Measurements from ENCODE around the gene RERE.

Gene RERE

DNA sequence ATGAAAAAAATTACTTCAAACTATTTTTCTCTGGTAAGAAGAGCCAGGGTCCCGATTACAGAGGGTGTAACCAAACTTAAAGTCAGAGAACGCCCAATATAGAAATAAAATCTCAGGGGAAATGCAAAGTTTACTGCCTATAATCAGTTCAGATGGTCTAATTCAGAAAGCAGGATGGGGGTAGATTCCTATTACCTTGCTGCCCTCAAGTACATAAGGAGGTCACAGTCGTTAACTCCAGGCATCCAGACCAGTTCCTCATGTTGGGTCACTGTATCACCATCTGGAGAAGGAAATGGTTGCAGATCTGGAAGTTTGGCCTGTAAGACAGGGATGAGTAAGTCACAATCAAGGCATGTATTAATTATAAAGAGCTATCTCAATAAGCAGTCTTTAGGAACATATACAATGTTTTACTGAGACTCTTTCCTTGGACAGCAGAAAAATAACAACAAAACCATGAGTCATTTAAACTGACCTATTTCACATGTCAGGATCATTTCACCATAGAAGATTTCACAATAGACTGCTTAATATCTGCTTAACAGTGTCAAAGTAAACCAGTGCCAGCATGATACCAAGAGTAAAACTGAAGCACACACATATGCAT, 320.1 kb downstream of the RERE start:
- no peak for TF ChIP-seq ZNF274 (IDR thresholded peaks at IDR 0.05; ENCODE audit: low read depth, low read length)
- H3K4me3 ChIP-seq (ENCODE audit: low read length): no peak overlapping the region

DNA sequence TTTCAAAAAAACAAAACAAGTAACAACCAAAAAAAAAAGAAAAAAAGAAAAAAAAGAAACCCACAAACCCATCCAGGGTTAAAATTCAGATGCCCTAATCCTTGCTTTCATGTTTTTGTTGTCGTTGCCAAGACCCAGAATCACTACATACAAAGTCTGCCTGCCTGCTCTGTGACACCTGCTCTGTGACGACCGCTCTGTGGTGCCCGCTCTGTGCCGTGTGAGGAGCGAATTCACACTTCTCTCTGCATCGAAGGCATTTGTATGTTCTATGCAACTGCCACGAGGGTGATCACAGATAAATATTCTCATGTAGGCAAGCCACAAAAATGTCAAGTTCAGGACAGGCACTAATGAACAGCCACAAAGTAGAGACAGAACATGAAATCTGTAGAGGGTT, 321.0 kb downstream of the RERE start:
- no peak for TF ChIP-seq ZNF274 (IDR thresholded peaks at IDR 0.05; ENCODE audit: low read depth, low read length)
- no peak overlapping the region for H3K4me3 ChIP-seq (ENCODE audit: low read length)

DNA sequence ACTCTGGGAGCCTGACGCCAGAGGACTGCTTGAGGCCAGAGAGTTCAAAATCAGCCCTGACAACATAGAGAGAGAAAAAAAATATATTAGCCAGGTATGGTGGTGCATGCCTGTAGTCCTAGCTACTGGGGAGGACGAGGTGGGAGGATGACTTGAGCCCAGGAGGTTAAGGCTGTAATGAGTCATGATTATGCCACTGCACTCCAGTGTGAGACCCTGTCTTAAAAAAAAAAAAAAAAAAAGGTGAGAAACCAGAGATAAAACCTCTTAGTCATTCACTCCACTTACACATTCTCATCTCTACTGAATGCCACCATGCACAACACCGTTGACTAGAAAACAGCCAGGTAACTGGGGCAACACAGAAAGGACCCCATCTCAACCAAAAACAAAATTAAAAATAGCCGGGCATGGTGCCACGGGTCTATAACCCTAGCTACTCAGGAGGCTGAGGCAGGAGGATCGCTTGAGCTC, 321.5 kb downstream of the RERE start:
- no peak for TF ChIP-seq ZNF274 (IDR thresholded peaks at IDR 0.05; ENCODE audit: low read depth, low read length)
- no peak overlapping the region for H3K4me3 ChIP-seq (ENCODE audit: low read length)

DNA sequence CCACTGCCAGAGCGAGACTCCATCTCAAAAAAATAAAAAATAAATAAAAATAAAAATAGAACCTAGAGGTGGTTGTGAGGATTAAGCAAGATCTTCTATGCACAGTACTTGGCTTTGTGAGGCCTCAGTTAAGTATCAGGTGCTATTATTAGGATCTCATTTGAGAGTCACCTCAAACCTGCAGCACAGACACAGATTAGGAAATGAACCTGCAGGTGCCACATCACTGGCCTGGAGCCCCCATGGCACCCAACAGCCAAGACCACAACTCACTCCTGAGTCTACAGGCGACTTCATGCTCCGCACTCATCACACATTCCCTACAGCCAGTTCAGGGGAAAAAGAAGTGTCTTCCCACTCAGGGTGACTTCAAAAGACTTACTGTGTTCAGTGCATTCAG, 322.8 kb downstream of the RERE start:
- no peak overlapping the region for H3K4me3 ChIP-seq (ENCODE audit: low read length)
- no peak for TF ChIP-seq ZNF274 (IDR thresholded peaks at IDR 0.05; ENCODE audit: low read depth, low read length)

DNA sequence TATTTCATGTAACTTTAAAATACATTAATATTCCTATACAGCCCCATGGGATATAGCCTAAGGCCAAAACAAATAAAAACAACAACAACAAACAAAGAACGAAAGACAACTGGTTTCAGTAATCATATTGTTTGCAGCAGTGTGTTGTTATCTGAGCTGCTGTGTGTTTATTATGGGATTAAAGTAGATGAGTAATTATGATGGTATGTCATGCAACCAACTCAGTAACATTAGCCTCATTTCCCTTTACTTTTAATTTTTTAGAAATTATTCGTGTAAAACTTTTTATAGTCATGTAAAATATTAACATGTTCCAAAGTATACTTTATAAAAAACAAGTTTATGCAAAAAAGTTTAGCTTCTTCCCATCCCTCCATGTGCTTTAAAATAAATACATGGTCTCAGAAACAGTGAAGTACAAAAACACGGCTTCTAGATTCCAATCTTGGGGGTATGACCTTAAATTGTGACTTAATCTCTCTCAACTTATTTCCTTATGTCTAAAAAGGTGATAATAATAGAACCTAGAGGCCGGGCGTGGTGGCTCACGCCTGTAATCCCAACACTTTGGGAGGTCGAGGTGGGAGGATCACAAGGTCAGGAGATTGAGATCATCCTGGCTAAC, 323.4 kb downstream of the RERE start:
- TF ChIP-seq ZNF274 (IDR thresholded peaks at IDR 0.05; ENCODE audit: low read depth, low read length): no peak
- H3K4me3 ChIP-seq (ENCODE audit: low read length): no peak overlapping the region

DNA sequence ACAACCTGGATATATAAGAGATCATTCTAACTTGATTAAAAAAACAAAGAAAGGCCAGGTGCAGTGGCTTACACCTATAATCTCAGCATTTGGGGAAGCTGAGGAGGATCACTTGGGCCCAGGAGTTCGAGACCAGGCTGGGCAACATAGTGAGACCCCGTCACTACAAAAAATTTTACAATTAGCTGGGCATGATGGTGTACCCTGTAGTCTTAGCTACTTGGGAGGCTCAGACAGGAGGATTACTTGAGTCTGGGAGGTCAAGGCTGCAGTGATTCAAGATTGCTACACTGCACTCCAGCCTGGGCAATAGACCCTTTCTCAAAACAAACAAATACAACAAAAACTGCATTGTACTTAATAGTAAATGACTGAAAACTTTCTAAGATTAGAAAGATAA, 330.2 kb downstream of the RERE start:
- H3K4me3 ChIP-seq (ENCODE audit: low read length): no peak overlapping the region
- TF ChIP-seq ZNF274 (IDR thresholded peaks at IDR 0.05; ENCODE audit: low read depth, low read length): no peak

DNA sequence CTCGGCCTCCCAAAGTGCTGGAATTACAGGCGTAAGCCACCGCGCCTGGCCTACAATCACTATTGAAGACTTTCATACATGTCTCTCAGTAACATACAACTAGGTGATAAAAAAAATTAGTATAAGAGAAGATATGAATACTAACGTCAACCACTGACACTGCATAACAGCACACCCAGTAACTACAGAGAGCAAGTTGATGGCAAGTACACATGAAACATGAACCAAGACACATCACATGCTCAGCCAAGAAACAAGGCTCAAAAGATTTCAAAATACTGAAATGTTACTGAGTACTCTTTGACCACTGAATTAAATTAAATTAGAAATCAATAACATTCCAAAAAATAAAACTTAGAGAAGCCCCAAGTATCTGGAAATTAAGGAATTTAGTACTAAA, 331.4 kb downstream of the RERE start:
- H3K4me3 ChIP-seq (ENCODE audit: low read length): no peak overlapping the region
- no peak for TF ChIP-seq ZNF274 (IDR thresholded peaks at IDR 0.05; ENCODE audit: low read depth, low read length)

DNA sequence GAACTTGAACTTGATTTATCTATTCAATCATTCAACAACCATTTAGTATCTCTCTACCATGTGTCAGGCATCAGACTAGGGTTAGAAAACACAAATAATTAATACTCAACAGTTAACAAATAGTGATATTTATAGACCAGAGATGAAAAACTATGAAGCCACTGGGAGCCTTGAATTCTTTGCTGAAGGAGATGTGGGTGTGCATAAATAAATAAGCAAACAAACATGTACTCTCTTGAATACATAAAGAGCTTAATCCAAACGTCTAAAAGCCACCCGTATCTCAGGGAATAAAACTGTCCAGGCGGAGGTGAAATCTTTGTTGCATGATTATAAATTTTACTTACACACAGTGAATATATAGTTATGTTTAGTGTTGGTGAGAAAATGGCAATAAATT, 333.9 kb downstream of the RERE start:
- no peak for TF ChIP-seq ZNF274 (IDR thresholded peaks at IDR 0.05; ENCODE audit: low read depth, low read length)

DNA sequence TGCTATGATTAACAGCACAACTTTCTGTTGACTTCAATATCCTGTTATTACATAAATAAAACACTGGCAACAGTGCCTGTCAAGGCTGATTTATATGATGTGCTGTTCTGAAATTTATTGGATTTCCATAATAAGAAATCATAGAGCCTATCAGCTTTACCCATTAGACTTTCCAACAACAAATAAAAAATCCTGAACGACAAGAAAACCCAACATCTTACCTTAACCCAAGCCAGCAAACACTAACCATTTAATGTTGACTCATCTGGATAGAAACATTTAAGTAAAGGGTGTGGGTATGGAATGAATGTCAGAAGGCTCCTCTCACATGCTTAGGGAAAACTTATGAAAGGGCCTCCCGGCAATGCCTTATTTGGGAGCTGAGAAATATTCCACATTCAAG, 334.5 kb downstream of the RERE start:
- no peak for TF ChIP-seq ZNF274 (IDR thresholded peaks at IDR 0.05; ENCODE audit: low read depth, low read length)
- no peak overlapping the region for H3K4me3 ChIP-seq (ENCODE audit: low read length)

More for the DNA sequence above, 333.9 kb downstream of the RERE start:
- H3K4me3 ChIP-seq (ENCODE audit: low read length): no peak overlapping the region

DNA sequence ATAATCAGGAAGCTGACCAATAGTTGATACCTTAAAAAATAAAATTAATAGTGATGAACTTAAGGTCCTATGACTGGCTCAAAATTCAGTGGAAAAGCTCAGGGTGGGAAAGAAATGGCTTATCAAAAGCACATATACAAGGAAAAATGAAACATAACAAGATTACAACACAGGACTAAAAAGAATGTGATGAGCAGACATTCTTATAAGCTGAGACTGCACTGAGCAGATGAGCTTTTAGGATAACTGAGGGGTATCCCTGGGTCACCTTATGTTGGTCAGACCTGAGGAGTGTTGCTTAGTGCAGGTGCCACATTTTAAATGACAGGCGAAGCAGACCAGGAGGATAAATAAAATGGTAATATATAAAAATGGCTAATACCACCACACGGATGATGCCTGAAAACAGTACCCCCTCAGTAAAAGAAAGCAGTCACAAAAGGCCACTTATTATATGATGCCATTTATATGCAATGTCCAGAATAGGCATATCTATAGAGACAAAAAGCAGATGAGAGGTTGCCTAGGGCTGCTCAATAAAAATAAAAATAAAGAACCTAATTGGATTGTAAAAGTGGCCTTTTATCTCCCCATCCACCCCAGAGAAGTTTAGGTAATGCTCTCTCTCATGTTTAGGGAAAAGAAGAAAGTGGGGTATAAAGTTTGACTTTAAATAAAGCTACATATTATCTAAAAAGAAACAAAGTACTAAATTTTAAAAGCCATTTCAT, 335.6 kb downstream of the RERE start:
- H3K4me3 ChIP-seq (ENCODE audit: low read length): no peak overlapping the region
- TF ChIP-seq ZNF274 (IDR thresholded peaks at IDR 0.05; ENCODE audit: low read depth, low read length): no peak

DNA sequence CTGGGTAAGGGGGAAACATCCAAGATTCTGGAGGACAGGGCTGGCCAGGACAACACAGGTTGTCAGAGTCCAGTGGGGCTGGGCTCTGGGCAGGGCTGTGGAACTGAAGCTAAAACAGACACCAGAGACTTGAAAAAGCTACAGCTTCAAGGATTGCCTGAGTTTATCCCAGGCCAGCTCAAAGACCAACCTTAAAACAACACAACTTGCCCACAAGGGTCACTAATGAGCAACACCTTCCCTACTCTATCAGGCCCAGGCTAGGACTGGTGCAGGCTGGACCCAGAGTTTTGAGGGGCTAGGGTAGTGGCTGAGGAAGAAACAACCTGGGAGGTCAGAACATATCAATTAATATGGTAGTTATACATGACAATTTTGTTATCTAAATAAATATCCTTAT, 338.9 kb downstream of the RERE start:
- TF ChIP-seq ZNF274 (IDR thresholded peaks at IDR 0.05; ENCODE audit: low read depth, low read length): no peak
- H3K4me3 ChIP-seq (ENCODE audit: low read length): no peak overlapping the region

DNA sequence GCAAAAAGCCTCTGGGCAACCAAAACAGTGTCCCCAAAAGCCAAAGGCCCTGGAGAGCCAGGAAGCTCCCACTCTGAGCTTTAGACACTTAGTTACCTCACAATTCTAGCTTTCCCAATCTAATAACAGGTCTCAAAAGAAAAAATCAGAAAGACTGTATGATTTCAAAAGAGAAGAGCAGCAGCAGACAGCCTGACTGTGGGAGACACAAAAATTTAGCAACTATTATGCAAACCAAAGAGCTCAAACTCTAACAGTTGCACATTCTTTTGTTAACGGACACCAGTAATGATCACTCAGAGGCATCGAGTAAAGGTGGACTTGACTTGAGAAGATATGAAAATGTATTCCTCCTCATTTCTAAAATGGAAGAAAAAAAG, 339.5 kb downstream of the RERE start:
- H3K4me3 ChIP-seq (ENCODE audit: low read length): no peak overlapping the region
- TF ChIP-seq ZNF274 (IDR thresholded peaks at IDR 0.05; ENCODE audit: low read depth, low read length): no peak

DNA sequence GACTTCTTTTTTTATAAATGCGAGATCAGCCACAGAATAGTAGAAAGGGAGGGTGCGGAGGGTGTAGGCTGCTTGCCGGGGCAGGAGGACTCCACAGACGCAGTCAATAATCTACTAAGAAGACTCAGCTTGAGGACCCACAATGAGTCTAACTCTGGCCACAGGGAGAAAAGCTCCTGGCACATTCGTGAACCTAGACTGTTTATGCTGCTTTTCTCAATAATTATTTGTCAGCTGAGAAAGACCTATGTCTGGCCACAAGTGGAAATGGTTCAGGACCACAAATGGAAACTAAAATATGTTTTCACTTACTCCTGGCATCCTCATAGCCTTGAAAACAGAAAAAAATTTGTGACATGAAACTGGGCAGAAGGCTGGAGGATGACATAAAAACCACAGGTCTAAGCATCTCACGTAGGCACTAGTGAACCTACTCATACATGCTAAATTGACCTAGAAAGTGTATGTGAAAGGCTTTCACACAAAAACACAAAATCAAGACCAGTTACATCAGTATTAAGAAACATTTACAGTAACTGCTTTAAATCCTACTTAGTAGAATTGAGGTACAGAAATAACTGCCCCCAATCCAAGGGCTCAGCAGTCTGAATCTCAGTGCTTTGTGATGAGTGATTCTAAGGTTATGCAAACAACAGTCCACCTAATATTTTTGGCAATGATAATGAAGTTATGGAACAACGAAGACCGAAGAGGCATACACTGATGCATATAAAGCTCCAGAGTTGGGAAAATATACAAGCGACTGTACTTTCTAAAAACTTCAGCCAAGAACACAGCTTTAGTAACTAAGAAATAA, 340.1 kb downstream of the RERE start:
- H3K4me3 ChIP-seq (ENCODE audit: low read length): peak overlapping the region; percentile 39; the same call in 1 of the 2 replicates
- no peak for TF ChIP-seq ZNF274 (IDR thresholded peaks at IDR 0.05; ENCODE audit: low read depth, low read length)

DNA sequence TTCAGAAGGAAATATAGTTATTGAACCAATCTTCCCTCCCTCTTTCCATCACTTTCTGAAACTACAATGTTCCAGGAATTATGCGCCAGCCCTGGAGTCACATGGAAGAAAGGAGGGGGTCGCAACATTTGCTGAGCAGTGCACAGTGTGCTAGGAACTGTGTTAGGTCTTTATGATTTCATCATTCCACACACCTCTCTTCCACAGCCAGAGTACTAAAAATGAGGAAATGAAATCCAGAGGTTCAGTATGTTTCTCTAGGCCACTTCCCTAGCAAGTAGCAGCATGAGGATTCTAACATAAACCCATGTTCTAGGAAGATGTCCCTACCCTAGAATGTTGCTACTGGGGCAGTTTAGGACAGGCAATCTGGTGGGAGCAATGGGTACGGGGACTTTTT, 341.4 kb downstream of the RERE start:
- no peak overlapping the region; the same call in 1 of the 2 replicates for H3K4me3 ChIP-seq (ENCODE audit: low read length)
- no peak for TF ChIP-seq ZNF274 (IDR thresholded peaks at IDR 0.05; ENCODE audit: low read depth, low read length)

Measured in GM08714 (cell line).